Type B pancreatic cell (in vitro differentiated cells): Measurements from ENCODE around the gene CEACAM19. TPM values are rescaled to one million over a fixed set of nuclear protein-coding genes. Genes with fewer than 3 reads are reported as not detected.

Experiments
- DNase-seq: peaks from one replicate; pipeline ENCODE4 v3.0.0; 2021; ENCODE audit warnings: mixed read lengths; ENCODE audit not compliant: unreplicated experiment; ENCODE audit errors: extremely low spot score
- H3K27ac Mint-ChIP-seq: 2 replicates; pipeline ENCODE4 v1.8.0; 2021; ENCODE audit warnings: mild to moderate bottlenecking, mixed read lengths
- H3K27me3 Mint-ChIP-seq: 2 replicates; pipeline ENCODE4 v1.8.0; 2021; ENCODE audit warnings: mixed read lengths
- H3K36me3 Mint-ChIP-seq: 2 replicates; pipeline ENCODE4 v1.8.0; 2021; ENCODE audit warnings: mixed read lengths
- H3K4me1 Mint-ChIP-seq: one replicate; pipeline ENCODE4 v1.8.0; 2021; ENCODE audit warnings: mixed read lengths; ENCODE audit not compliant: unreplicated experiment
- H3K4me3 Mint-ChIP-seq: 2 replicates; pipeline ENCODE4 v1.8.0; 2021; ENCODE audit warnings: mild to moderate bottlenecking, mixed read lengths
- H3K9me3 Mint-ChIP-seq: 2 replicates; pipeline ENCODE4 v1.8.0; 2021; ENCODE audit warnings: mixed read lengths
- CTCF ChIP-seq: fragments of 200-600 bp; sonication (generic); conservative IDR thresholded peaks from 2 replicates; pipeline ENCODE4 v1.5.0; 2021; ENCODE audit warnings: antibody characterized with exemption, mild to moderate bottlenecking
- total RNA-seq: library from RNA; stranded (reverse); gene quantifications from 2 replicates; pipeline ENCODE4 v1.2.1, GENCODE V29; 2021; ENCODE audit warnings: low replicate concordance

The CEACAM19 gene
- total RNA-seq, 1 donor from 2014 or later = 6.3 TPM

DNA sequence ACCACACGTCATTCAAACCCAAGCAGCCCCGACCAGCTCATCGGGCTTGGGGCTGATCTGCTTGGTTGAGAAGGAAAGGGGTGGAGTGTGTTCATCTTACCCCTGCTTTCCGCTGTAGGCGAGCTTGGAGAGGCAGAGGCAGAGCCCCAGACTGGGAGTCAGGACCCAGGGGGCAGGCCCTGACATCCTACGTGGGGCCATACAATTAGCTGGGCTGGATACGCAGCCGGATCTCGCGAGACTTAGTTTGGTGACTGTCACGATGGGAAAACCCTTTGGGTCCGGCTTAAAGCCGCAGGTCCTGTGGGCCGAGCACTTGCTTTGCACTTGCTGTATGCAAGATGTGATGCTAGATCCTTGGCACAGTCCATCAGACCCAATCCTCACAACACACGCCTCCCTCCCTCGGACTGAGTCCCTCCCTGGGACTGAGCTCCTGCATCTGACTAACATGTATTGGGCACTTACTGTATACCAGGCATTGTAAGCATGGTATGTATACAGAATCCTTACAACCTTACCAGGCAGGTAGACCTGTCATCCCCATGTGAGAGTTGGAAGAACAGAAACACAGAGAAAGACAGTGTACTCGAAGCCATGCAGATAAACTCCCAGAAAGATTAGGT is 31.4 kb downstream of the CEACAM19 start:
- Mint-ChIP-seq H3K36me3 (no peaks in the 10 kb centered on the region), H3K4me1 (peaks cover 4% of the 10 kb centered on the region), H3K4me3 (no peak overlapping the region), H3K27me3 (no peaks in the 10 kb centered on the region), H3K9me3 (no peaks in the 10 kb centered on the region), H3K27ac (no peak overlapping the region)
- no peak for DNase-seq
- TF ChIP-seq CTCF = no peak

GRCh38 chr19:44703336-44704078 is 32.2 kb downstream of the CEACAM19 start:
- no peak for TF ChIP-seq CTCF
- Mint-ChIP-seq H3K27ac (no peak overlapping the region), H3K4me3 (no peak overlapping the region), H3K9me3 (no peaks in the 10 kb centered on the region), H3K27me3 (no peaks in the 10 kb centered on the region), H3K4me1 (peaks cover 3% of the 10 kb centered on the region), H3K36me3 (no peaks in the 10 kb centered on the region)
- DNase-seq = no peak

GRCh38 chr19:44704982-44705381 is 33.7 kb downstream of the CEACAM19 start:
- no peak for DNase-seq
- Mint-ChIP-seq H3K4me3 (no peak overlapping the region), H3K9me3 (no peaks in the 10 kb centered on the region), H3K36me3 (no peaks in the 10 kb centered on the region), H3K4me1 (peaks cover 3% of the 10 kb centered on the region), H3K27me3 (no peaks in the 10 kb centered on the region), H3K27ac (no peak overlapping the region)
- no peak for TF ChIP-seq CTCF

DNA sequence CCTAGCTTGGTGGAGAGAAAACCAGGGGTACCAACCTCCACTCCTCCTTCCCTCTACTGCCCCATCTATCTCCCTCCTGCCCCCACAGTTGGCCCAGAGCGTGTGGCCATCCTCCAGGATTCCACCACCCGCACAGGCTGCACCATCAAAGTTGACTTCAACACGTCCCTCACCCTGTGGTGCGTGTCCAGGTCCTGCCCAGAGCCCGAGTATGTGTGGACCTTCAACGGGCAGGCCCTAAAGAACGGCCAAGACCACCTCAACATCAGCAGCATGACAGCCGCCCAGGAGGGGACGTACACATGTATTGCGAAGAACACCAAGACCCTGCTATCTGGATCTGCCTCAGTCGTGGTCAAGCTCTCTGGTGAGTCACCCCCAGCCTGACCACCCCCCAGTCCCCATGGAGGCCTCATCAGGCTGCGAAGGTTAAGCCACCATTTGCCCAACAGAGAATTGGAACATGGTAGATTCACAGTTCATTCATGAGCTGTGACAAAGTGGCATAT is 34.3 kb downstream of the CEACAM19 start:
- Mint-ChIP-seq H3K27ac (no peak overlapping the region), H3K4me1 (peaks cover 3% of the 10 kb centered on the region), H3K36me3 (no peaks in the 10 kb centered on the region), H3K9me3 (no peaks in the 10 kb centered on the region), H3K4me3 (no peak overlapping the region), H3K27me3 (no peaks in the 10 kb centered on the region)
- DNase-seq = no peak
- no peak for TF ChIP-seq CTCF

GRCh38 chr19:44706506-44707236 is 35.4 kb downstream of the CEACAM19 start:
- no peak for TF ChIP-seq CTCF
- no peaks in the 10 kb centered on the region for H3K27me3 Mint-ChIP-seq
- H3K4me1 Mint-ChIP-seq = peaks cover 3% of the 10 kb centered on the region
- H3K9me3 Mint-ChIP-seq = no peaks in the 10 kb centered on the region
- H3K4me3 Mint-ChIP-seq = no peak overlapping the region
- H3K36me3 Mint-ChIP-seq = no peaks in the 10 kb centered on the region
- DNase-seq = no peak
- no peak overlapping the region for H3K27ac Mint-ChIP-seq
